ENCODE data around the gene MVD. TPM values are rescaled to one million over a fixed set of nuclear protein-coding genes. Genes with fewer than 3 reads are reported as not detected.
"Not testable (repeated sequence)": the region's sequence is repeated elsewhere in the genome, so short reads cannot be mapped to it uniquely, and the experiment has no call there.

The MVD gene
- polyA plus RNA-seq, 1 donor = 27.3 TPM

DNA sequence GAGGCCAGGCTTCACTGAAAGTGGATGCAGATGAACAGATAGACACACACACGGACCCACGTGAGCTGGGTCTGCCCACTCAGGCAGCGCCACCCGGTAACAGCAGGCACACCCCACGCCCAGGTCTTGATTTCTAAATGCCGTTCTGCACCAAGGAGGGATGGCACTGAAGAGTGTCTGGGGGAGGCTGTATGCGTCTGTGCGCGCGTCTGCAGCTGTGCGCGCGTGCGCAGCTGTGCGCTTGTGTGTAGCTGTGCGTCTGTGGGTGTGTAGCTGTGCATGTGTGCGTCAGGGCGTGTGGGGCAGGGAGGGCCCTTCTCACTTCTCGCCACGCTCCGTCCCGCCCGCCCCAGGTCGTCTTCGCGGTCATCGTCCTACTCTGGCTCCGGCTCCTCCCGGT is 40.0 kb downstream of the MVD start:
- DNase-seq = no peak

DNA sequence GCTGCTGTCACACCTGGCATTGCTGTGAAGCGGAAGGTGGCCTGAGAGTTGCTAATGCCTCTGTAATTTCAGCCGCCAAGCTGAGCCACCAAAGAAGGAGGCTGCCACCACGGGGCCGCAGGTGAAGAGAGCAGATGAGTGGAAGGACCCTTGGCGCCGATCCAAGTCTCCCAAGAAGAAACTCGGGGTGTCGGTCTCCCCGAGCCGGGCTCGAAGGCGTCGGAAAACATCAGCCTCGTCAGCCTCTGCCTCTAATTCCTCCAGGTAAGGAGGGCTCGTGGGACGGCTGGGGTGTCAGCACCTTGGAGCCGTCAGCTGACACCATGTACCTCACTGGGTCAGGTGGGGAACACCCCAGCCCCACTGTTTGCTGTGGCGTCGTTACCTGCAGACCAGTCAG is 40.8 kb downstream of the MVD start:
- no peak for DNase-seq

DNA sequence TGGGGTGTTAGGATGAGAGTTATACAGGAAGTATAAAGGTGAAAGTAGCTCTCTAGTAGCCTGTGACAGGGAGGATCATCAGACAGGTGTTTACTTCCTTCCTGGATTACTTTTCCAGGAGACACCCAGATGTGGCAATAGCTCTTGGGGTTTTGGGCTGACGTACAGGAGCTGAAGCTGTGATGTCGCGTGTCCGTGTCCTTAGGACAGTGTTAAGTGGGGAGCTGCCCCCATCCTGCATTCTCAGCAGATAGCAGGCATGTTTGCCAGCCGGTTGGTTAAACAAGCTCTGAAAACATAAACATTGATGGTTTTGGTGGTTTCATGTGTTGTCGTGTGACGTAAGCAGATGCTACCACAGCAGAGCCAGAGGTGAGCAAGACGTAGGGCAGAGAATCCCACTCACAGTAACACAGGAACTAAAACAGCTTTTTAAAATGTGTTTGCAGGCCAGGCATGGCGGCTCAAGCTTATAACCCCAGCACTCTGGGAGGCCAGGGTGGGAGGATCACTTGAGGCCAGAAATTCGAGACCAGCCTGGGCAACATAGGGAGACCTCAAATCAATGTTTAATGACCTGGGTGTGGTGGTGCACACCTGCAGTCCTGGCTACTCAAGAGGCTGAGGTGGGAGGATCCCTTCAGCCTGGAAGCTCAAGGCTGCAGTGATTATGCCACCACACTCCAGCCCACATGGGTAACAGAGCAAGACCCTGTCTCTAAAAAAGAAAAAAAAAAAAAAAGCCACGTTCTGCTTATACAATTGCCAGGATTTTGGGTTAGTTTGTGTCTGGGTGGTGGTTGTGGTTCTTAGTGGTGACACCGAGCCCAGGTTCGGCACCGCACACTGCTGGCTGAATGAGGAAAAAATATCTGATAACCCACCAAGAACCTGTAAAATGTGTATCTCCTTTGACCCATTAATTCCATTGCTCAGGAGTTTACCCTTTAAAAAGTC is 42.8 kb downstream of the MVD start:
- no peak for DNase-seq

DNA sequence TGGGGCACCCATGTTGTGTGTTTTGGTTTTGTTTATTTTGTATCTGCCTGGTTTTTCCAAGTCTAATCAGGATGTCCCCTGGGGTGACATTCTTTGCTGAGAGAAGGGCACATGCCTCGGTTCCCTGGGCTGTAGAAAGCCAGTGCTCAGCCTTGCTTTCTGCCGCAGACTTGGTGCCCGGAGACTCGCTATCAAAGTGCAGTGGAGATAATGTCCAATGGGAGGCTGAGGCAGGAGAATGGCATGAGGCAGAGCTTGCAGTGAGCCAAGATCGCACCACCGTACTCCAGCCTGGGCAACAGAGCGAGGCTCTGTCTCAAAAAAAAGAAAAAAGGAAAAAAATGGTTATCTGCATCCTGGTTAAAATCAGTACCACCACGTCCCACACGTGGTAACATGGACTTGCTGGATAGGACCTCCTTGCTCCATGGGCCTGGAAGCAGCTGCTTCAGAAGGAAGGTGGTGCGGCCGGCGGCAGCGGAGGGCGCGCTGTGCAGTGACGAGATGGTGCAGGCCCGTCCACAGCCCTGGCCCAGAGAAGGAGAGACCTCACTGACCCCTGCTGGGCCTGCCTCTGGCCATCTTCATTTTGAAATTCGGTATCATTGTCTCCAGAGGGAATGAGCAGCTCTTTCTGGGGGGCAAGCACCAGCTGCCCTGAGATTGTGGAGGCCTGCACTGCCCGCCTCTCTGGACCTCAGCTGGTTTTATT is 43.8 kb downstream of the MVD start:
- no peak for DNase-seq

DNA sequence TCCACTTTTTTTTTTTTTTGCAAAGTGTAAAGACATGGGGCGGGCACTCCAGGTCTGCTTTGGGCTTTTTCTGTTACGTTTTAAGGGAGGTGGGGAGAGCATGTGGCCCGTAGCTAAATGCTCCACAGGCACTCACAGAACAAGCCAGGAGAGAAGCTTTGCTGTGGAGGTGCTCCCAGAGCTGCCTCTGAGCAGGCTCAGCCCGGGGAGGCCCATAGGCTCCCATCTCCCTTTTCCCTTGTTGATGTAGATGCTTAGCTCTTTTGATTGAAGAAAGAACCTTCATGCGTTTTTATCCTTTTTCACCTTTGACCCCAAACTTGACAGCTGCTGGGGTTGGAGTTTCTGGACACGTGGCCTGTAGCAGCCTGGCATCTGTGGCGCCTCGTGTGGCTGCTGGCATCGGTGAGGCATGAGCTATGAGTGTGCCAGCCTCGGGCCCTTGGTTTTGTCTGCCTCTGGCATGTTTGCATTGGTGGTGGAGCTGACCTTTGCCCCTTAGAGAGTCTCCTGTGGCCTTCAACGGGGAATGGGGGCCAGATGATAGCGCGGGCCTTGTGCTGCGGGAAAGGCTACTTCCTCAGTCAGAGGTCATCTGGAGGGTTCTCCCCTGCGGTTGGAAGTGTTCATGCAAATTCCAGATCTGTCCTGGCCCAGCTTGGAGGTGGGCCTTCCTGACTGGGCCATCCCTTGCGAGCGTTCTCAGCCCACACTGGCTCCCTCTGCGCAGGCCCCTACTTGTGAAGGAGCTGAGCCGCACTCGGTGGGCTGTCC is 44.5 kb downstream of the MVD start:
- DNase-seq = no peak

DNA sequence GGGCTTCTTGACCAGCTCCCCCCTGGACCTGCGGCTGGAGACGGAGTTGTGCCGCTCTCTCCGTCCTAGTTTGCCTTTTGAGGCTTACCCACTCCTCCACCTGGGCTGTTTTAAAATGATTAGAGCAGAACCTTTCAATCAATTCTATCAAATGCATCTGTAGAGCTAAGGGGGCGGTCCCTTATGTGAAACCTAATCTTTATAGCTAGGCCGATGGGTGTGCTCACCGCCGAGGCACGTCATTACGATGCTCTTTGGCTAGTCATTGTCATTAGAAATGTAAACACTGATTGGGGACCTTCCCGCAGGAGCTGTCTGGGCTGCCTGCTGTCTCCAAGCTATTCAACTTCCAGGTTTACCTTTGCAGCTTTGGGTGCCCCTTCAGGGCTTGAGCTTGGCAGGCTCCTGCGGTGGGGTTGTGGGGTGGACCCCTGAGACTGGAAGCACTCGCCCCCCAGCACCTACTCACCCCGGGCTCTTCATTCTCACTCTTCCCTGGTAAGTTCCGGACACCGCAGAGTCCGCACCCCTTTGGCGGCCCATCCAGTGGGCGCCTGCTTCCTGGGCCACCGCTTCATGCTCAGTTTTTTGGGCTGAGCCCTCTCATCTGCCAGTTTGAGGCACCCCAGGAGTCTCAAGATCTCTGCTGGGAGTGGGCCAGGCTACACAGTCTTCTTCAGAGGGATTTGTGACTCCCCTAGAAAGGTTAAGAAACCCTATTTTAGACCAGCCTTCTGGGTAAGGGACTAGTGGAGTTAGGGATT is 45.4 kb downstream of the MVD start:
- DNase-seq = no peak

DNA sequence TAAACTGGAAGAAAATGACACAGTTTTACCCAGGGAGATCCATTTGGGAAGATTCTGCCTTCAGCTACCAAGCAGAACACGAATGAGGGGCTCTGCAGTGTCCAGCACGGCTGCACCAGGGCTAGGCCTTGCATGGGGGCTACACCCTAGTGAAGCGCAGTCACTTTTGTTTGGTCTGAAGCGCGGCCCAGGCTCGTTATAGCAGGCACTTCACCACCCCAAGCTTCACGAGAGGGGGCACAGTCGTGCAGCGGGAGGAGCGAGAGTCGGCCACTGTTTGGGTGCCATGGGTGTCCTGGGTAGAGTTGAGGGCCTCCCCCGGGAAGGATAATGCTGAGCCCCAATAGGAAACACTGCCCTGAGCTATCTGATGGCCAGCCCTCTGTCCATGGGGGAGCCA is 46.2 kb downstream of the MVD start:
- DNase-seq = no peak

DNA sequence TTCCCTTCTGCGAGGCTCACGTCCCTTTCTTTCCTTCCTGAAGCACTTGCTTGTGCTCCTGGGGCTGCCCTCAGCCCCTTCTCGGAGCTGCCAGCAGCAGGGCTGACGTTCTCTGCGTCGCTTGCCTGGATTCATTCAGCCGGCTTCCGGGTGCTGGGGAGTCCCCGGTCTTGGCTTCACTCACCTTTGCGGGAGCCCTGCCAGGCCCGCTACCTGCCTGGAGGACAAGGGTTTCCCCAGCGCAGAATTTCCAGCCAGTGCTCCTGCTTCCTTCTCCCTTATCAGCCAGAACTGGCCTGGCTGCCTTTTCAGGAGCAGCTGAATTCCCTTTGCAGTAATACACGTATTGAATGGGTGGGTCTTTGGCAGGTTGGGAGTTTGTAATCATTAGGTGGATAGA is 46.6 kb downstream of the MVD start:
- no peak for DNase-seq

DNA sequence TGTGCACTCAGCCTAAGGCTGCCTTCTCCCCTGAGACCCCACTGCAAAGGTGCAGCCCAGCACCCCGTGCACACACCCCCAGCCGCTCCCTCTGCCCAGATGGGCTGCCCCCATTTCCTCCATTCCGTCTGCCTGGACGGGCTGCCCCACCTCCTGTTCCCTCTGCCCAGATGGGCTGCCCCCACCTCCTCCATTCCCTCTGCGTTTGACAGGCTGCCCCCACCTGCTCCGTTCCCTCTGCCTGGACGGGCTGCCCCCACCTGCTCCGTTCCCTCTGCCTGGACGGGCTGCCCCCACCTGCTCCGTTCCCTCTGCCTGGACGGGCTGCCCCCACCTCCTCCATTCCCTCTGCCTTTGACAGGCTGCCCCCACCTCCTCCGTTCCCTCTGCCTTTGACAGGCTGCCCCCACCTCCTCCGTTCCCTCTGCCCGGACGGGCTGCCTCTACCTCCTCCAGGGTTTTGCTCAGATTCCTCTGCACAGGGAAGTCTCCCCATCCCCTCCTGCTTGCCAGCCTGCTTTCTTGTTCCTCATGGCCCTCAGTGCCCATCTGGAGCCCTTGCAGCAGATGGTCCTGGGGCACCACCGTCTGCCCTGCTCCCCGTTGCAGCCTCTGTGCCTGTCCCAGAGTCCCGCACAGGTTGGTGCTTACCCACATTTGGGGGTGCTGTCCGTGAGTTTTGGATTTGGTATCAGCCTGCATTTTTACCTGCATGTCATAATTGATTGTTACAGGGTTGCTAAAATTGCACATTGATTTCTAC is 47.9 kb downstream of the MVD start:
- no peak for DNase-seq

DNA sequence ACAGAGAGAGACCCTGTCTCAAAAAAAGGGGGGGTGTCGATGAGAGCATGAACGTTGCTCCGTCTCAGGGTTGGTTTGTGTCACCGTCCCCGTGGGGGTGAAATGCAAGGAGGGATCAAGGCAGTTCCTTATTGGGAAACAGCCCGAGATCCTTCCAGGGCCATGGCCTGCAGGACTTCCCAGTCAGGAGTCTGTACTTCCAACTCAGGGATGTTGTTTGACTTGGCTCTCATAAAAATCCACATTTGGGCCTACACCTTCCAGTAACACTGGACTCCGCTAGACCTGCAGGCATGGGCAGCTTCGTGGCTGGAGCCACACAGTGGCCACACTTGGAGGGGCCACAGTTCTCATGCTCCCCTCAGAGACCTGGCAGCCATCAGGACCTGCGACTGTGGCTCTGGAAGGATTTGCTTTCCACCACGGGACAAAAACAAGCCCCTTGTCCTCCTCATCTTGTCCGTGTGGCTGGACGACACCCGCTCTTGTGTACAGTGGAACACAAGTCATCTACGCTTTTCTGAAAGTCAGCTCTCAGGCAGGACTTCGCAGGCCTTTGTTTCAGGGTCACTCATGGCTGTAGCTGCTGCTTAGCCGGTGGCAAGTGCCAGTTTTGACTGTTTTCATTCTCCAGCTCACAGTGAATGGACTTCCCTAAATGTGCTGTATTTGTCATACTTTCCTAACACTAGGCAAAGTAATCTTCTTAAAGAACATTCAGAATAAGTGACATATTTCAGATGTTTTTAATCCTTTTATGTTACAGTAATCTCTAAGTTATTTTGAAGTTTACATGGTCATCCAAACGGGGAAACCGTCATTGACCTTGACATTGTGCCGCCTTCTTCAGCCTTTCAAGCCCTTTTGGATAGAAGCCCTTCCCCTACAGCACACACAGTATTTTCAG is 48.7 kb downstream of the MVD start:
- DNase-seq = no peak

DNA sequence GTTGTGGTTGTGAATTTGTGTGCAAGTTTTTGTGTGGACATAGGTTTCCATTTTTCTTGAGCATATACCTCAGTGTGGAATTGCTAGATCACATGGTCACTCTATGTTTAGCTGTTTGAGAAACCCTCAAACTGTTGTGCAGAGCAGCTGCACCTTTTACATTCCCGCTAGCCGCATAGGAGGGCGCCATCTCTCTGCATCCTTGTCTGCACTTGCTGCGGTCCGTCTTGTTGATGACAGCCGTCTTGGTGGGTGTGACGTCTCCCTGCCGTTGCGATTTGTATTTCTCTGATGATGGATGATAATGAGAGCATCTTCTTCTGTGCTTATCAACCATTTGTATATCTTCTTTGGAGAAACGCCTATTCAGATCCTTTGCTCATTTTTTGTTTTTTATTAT is 49.6 kb downstream of the MVD start:
- no peak for DNase-seq

DNA sequence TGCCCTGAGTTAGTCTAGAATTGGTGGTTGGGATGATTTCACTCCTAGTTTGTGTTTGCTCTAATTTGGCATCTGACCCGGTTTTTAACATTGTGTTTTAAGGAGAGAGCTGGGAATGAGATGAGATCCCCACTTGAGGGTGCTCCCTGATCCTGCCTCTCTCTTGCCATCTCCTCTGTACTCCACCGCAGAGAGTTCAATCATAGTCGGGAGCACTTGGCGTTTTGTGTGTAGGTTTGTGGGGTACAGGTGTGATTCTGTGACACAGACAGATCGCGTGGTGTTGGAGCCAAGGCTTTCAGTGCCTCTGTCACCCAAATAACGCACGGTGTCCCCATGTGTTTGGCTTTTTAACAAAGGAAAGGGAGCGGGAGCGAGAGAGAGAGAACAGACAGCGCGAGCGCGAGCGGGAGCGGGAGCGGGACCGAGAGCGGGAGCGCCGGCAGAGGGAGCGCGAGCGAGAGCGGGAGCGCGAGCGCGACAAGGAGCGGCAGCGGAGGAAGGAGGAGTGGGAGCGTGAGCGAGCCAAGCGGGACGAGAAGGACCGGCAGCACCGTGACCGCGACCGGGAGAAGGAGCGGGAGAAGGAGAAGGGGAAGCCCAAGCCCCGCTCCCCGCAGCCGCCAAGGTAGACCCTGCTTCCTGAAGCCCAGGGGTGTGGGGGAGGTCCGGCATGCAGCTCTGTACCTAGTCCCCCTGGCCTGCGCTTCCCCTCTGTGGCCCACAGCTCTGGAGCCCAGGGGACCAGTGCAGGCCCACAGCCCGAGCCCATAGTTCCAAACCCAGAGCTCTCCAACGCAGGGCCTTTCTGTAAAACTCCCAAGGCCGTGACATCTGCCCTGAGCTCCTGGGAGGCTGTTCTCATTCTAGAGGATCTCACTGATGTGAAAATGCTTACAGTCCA is 51.7 kb downstream of the MVD start:
- no peak for DNase-seq

DNA sequence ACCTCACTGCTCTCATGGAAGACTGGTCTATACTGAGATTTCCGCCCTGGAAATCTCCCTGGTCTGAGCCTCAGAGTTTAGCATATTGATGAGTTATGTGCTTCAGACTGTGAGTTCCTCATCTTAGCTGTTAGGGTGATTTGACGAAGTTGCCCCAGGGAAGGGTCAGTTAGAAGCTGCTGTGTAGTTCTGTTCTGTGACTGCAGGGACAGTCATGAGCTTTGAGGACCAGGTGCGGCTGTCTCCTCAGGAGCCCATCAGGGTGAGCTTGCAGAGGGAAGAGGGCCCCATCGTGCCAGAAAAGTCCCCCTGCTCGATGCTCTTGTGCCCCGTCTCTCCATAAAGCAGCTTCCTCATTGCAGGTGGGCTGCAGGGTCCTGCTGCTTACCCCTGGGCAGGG is 52.8 kb downstream of the MVD start:
- DNase-seq = no peak

DNA sequence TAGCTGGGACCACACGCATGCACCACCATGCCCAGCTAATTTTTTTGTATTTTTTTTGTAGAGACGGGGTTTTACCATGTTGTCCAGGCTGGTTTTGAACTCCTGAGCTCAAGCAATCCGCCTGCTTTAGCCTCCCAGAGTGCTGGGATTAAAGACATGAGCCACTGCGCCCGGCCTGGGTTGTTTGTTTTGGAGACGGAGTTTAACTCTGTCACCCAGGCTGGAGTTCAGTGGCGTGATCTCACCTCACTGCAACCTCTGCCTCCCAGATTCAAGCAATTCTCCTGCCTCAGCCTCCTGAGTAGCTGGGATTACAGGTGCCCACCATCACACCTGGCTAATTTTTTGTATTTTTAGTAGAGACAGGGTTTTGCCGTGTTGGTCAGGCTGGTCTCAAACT is 53.5 kb downstream of the MVD start:
- DNase-seq = not testable (repeated sequence)

DNA sequence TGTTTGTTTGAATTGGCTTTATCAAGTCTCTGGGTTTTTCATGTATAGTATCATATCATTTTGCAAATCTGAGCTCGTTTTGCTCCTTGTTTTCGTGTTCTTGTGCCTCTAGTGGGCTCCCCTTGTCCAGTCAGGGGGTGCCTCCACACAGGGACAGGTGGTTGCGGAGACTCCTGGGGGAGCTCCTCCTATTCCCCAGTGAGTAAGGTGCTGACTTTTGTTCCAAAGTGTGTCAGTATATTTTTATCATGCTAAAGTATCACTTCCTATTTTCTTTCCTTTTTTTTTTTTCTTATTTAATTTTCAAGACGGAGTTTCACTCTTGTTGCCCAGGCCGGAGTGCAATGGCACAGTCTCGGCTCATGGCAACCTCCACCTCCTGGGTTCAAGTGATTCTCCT is 54.8 kb downstream of the MVD start:
- no peak for DNase-seq

DNA sequence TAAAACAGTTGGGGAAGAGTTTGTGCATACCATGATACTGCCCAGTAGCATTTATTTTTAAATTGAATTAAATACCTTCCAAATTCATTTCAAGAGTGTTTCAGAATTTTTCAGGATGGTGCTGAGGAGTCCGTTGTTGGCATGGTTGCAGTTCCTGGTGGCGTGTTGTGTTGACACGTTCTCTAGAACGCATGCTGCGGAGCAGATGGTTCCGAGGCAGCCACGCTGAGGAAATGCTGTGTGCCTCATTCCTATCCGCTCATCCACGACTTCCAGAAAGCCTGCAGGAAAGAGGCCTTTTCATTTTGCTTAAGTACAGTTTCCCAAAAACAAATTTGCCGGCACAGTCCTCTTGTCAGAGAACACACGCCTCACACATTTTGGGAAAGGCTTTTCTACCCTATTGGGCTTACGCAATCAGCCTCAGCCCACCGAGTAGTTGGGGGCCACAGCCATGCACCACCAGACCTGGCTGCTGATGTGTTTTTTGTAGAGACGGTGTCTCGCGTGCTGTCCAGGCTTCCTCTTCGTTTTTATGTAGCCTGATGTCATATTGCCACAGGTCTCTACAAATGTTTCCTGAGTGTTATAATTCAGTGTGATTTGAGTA is 56.6 kb downstream of the MVD start:
- no peak for DNase-seq

DNA sequence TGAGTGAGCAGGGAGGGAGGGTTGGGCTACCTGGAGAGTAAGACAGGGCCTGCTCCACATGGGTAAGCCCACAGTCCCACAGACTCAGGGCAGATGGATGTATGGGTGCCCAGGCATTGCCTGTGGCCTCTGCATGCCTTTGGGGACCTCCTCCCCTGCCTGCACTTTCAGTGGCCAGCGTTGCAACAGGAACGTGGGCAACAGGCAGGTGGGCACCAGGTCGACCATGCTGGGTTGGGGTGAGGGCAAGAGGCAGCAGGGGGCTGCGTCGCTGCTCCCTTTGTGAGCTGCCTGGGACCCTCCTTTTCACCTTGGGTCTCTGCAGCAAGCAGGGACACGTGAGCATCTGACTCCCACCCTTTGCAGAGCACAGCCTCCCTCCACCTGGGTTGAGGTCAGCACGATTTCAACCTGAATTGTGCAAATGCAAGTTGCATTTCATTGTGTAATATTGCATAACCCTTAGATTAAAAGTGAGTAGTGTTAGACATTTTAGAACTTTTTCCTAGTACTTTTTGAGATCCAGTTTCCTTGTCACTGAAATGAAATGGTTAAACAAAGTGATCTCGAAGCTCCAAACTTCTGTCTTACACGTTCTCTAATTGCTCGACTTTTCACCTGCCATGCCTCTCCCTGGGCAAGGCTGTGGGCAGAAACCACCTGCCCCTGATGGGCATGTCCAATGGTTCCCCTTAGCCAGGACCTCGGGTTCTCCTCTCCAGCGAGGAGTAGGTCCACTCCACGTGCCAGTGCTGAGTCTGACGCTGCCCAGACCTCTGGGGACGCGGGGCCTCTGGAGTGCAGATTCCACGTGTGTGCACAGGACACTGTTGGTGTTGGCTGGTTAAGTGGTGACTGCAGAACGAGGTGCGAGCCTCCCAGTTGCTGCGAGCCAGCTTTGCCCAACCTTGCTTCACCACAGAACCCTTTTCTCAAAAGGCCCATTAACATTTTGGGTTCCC is 57.4 kb downstream of the MVD start:
- DNase-seq = no peak

DNA sequence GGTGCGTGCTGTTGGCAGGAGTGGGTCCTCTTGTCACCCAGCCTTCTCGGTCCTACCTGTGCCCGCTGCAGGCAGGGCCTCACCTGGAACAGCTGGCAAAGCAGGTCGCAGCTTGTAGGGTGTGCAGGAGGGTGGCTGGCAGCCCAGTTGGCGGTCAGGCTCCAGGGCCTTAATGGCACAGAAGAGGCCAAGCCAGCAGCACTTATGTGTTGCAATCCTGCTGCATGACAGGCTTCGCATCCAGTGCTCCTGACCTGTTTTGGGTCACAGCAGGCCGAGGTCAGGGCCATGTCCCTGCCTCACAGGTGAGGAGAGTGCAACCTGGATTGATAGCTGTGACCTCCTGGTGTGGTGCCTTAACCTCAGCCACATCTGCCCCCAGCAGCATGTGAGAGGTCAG is 60.8 kb downstream of the MVD start:
- DNase-seq = no peak

Measured in hindlimb muscle (tissue), 1 donor.